ENCODE measurements around the gene CHRNA4.

Gene CHRNA4

DNA sequence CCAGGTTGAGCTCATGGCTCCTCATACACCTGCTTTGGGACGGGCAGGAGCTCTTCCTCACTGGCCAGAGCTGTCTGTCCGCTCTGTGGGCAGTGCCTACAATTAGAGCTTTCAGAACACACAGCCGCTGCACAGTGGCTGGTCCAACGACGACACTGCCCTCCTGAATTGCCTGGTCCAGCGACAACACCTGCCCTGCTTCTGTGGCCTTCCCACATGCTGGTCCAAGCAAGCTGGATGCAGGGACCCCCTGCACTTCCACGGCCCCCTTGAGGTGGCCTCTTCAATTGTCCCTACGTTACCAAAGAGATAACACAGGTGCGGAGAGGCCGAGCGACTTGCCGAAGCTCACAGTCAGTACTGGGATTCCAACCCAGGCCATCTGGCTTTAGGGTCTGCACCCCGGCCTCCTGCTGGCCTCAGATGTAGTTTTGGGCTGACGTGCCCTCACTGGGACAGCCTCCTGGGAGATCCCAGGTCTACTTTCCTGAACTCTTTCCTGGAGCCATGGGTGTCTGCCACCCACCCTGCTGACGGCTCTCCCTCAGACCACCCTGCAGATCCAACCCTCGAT is 1.4 kb upstream of the CHRNA4 start:
- DNase-seq, result no peak

DNA sequence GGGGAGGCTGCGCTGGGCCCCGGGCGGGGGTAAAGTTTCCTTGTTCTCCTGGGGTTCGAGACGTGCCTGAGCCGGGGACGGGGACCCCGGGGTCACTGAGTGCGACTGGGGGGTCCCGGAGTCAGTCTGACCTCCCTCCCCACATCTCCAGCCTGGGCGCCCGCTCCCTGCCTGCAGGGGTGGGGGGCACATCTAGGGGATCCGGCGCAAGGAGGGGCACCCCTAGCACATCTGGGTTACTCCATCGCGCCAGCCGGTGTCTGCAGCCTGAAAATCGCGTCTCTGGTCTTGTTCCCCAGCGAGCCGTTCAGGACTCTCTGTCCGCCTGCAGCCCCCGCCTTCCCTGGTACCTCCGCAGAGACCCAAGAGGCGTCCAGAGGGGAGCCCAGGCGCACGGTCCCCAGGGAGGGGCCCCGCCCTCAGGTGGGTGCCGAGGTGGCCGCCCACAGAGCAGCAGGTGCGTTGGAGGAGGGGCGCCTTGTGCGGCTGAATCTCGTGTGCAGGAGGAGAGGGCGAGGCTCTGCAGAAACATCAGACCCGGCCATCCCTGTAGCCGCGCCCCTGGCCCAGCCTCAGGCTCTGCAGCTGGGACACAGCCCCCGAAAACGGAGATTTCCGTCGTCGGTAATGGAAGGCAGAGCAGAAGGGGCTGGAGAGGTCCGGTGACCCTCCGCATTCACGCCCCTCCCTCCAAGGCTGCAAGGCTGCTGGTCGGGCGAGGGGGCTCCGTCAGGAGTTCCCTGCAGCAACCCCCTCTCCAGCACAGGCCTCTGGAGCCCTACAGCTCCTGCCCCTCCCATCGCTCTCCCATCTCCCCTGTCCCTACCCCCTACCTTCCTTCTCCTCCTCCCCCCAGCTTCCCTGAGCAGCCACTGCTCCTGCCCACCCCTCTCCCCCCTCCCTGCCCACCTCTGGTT is 628 bp upstream of the CHRNA4 start:
- DNase-seq, result no peak

DNA sequence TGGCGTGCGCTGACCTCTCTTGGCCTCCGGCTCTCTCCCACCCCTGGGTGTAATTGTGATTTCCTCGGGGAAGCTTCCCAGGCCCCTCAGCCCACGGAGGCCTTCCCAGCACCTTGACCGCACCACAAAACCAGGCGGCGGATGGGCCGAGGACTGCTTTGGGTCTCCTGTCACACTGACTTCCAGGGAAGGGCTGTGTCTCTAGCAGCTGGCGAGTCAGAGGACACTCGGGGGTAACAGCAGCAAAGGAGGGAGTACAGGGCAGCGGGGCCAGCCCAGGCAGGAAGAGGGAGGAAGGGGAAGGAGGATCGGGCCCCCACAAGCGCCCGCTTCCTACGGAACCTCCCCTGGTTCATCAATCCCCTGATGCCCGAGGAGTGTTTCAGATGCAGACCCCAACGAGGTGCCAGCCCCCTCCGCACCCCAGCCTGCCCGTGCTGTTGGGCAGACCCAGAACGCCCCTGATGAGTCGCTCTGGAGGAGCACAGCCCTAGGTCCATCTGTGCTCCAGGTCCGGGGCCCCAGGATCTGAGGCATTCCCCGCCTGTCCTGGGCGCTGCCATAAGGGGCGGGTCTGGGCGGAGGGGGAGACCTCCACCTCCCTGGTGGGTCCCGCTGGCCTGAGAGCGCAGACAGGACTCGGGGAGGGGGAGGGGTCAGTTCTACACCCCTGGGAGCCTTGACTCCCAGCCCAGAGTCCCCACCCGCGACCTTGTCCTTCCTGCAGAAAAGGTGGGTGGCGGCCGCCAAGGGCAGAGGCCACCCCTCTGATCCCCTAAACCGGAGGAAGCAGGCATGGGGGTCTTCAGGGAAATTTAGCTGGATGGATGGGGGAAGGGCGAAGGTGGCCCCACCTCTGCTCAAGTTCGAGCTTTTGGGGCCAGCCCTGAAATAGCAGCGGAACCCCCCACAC is 956 bp downstream of the CHRNA4 start:
- no peak for DNase-seq

DNA sequence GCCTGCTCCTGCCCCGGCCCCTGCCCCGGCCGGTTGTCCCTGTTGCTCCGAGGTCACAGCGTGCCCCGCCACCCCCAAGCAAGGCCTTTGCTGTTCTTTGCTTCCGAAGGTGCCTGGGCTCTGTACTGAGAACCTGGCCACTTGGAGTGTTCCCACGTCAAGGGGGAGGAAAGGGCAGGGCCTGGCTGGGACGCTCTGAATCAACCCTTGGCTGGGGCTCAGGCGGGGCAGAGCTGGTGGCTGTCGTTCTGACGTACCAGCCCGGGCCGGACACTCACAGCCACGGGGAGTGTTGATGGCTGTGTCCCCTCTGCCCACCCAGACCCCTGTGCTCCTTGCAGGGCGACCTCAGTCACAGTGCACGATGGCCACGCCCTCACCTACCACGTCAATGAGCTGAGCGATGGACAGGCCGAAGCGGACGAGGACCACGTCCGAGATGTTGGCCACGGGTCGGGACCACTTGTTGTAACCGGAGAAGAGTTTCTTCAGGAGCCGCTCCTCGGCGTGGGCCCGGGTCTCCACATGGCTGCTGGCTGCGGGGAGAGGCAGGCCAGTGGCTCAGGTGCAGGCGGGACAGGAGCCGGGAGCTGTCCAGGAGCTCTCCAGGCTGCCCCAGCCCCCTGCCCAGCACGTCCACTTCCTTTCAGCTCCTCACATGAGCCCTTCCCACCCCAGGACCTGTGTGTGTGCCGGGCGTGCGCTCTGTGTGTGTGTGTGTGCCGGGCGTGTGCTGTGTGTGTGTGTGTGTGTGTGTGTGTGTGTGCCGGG is 1.8 kb downstream of the CHRNA4 start:
- no peak for DNase-seq

DNA sequence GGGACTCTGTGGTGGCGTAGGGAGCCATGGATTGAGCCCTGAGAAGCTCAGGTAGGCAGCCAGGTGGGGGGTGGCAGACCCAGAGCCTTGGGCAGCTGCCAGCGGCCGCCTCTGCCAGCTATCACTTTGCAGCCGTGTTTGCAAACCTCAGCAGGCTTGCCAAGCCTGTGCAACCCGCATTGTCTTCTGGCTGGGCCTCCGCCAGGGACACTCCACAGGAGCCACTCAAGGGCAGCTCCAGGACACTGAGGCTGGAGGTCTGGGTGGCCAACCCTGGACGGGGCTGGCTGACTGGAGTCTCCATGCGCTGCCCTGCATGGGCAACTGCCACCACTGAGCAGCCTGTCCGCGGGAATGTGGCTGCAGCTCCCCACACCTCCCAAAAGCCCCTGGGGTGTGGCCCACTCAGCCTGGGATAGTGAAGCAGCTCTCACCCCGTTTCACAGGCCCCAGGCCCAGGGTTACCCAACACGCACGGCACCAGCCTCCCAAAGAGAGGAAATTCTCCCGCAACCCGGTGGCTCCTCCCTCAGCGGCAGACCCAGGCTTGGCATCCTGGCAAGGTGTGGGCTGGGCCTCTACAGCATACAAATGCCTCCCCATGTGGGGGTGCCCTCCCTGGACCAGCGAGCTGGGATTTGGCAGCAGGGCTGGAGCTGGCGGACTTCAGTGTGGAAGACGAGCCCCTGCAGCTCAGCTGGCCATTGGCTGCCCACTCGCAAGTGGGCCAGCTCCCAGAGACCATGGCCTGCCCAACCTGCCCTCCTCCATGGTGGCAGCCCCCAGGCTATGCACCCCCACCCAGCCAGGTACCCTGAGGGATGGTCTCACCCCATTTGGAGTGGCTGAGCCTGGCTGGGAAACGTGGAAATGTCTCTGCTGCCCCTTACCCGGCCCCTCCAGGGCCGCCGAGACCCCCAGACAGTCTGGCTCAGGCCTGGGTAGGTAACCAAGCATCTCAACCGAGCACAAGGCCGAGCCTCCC is 2.9 kb downstream of the CHRNA4 start:
- no peak for DNase-seq

DNA sequence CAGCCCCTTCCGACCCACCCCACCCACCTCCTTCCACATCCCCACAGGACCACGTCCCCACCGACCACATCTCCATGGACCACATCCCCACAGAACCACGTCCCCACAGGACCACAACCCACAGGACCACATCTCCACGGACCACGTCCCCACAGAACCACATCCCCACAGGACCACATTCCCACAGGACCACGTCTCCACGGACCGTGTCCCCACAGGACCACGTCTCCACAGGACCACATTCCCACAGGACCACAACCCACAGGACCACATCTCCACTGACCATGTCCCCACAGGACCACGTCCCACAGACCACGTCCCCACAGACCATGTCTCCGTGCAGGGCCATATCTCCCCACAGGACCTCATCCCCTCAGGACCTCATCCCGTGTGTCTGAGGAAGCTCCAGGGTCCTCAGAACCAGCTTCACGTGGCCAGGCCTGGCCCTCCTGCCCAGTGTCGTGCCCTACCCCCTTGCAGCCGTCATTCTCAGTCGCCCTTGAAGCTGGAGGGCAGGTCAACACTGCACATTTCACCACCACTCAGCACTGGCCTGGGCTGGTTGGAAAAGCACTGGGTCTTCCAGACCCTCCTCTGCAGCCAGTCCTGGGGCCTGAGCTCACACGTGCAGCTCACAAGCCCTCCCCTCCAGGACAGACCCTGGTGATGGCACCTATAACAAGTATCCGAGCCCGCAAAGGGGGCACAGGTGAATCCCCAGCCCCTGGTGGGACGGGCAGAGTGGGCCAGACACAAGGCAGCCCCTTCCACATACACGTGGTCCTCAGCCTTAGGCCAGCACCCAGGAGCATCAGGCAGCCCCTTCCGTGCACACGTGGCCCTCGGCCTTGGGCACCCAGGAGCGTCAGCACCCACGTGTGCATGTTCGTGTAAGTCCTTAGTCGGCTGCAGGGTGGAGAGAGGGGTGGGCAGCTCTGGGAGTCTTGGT is 3.9 kb downstream of the CHRNA4 start:
- DNase-seq, result no peak

DNA sequence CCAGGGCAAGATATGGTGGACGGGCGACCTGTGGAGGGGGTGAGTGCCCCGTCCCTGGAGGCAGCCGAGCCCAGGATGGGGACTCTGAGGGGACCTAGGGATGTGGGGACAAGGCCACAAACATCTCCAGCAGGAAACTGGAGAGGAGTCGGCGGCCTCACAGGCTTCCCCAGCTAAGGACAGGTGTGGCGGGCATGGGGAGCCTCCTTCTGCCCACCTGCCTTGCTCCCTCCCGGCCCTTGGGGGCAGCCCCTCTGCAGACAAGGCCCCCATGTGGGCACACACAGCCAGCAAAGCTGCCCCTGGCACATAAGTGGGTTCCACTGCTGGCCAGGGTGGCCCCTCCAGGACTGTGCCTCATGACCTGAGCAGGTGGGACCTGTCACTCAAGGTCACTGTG is 4.6 kb downstream of the CHRNA4 start:
- DNase-seq, result no peak

DNA sequence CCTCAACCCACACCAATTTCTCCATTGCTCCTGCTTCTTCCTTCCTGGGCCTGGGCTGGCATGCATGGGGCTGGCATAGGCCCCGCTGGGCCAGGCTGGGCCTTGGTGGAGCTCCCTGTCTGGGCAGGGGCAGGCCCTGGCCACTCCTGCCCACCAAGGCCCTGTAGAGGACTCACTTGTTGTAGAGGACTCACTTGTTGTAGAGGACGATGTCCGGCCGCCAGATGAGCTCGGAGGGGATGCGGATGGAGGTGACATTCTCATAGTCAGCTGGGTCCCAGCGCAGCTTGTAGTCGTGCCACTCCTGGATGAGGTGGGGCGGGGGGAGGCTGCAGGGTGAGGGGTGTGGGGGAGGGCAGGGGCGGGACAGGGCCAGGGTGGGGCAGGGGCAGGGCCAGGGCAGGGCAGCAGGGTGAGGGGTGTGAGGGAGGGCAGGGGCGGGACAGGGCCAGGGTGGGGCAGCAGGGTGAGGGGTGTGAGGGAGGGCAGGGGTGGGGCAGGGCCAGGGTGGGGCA is 5.3 kb downstream of the CHRNA4 start:
- DNase-seq, result no peak

DNA sequence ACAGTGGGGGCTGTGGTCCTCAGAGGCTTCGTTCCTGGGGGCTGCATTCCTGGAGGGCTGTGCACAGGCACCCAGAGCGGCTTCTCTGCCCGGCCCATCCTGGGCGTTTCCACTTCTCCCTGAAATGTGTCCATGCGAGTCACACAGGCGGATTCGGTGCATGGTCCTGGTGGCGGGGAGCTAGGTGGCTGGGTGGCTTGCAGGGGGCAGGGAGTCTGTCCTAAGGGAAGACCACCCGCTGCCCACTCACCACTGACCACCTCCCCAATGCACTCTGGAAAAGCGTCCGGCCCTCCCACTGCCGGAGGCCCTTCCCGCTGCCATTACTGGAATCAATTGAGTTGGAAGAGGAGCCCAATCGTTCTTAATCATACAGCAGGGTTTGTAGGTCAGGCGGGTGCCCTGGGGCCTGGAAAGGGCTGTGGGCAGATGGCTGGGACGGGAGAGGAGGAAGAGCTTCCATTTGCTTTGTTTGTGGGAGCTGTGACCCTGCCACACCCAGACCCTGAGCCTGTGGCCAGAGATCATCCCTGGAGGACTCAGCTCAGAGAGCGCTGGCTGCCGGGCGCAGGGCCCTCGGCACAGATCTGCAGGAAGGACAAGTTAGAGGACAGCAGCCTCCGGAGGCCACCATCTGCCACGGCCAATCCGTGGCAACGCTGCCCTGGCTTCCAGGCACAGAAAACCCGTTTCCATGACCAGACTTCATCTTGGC is 6.4 kb downstream of the CHRNA4 start:
- no peak for DNase-seq

DNA sequence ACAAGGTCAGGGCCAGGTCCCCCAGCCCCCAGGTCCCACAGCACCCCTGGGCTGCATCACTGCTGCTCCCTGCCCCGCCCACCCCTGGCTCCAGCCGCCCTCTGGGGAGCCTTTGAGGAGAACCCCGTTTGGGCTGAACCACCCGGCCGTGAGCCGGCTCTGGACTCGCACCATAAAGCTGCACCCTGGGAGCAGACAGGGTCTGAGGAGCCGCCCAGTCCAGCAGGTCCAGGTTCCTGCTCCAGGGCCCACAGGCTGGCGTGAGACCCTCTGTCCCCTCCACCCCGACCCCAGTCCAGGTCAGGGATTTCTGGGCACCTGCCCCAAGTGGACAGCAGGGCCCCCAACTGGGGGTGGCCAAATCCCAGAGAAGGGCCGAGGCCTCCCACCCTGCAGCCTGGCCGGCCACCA is 8.3 kb downstream of the CHRNA4 start:
- no peak for DNase-seq

DNA sequence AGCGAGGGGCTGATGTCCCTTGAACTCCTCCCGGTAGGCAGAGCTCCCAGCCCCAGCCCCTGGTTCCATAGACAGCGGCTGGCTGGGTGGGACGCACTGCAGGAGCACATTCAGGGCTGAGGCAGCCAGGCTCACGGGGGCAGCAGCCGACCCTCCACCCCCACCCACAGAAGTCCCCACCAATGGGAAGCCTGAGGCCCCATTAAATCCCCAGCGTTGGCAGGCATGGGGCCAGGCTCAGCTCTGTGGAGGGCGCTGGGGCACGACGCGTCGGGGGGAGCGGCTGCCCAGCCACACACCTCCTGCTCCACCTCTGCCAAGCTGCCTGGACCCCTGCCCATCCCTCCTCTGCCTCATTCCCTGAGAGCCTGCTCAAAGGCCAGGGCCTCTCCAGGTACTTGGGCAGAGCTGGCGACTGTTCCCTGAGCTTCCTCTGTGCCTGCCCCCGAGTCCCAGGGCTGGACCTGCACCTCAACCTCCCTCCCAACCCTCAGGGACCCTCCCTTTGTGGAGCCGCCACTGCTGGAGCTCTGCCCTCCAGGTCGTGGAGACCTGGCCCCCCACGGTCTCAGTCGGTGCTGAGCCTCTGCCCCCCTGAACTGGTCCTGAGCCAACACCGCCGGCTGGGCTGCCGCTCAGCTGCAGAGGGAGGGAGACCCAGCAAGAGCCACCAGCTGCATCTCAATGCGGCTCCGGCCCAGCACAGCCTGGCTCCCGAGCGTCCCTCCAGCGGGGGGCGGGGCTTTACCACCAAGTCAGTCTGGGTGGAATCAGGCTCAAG is 9.1 kb downstream of the CHRNA4 start:
- no peak for DNase-seq

DNA sequence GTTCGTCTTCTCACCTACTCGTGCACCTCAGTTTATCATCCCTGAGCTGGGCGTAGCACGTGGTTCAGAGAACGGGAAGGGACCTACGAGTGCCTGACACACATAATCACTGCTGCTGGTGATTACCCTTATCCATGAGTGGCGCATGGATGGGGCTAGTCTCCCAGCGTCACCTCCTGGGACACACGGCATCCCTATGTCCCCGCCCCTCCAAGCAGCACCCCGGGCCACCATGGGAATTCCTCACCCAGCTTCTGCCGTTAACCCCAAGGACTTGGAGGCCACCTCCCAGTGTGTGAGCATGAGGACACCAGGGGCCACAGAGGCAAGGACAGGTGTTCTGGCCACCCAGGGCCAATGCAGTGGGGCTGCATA is 9.8 kb downstream of the CHRNA4 start:
- no peak for DNase-seq

DNA sequence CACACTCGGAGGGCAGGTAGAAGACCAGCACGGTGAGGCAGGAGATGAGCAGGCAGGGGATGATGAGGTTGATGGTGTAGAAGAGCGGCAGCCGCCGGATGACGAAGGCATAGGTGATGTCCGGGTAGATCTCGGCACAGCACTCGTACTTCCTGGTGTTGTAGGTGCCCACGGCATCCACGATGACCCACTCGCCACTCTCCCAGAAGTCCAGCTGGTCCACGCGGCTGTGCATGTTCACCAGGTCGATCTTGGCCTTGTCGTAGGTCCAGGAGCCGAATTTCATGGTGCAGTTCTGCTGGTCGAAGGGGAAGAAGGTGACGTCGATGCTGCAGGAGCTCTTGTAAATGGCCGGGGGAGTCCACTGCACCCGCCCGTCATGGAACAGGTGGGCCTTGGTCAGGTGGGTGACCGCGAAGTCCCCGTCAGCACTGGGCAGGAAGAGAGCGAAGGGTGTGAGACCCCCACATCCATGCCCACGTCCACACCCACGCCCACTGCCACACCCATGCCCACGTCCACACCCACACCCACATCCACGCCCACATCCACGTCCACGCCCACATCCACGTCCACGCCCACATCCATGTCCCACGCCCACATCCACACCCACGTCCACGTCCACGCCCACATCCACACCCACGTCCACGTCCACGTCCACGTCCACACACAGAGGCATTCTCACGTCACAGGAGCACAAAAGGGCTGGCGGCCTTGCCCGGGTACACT is 10.4 kb downstream of the CHRNA4 start:
- DNase-seq, result no peak

DNA sequence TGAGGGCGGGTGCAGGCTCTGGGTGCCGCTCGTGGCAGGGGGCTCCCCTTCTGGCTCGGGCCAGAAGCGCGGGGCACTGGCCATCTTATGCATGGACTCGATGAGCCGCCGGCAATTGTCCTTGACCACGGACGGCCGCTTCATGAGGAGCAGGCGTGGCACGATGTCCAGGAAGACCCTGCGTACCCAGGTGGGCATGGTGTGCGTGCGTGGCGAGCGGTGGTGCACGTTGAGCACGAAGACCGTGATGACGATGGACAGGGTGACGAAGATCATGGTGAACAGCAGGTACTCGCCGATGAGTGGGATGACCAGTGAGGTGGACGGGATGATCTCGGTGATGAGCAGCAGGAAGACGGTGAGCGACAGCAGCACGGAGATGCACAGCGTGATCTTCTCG is 11.0 kb downstream of the CHRNA4 start:
- no peak for DNase-seq

DNA sequence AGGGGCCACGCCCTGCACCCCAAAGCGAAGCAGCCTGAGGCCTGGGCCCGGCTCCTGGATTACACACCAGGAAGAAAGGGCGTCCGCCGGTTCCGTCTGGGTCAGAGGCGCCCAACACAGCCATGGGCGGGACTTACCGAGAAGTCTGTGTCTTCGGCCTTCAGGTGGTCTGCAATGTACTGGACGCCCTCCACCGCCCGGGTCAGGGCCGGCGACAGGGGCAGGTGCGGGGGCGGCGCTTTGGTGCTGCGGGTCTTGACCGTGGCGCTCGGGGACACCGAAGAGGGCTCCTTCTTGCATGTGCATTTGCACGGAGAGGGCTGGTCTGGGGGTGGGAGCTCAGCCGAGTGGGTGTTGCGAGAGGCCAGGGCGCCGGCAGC is 11.6 kb downstream of the CHRNA4 start:
- no peak for DNase-seq

DNA sequence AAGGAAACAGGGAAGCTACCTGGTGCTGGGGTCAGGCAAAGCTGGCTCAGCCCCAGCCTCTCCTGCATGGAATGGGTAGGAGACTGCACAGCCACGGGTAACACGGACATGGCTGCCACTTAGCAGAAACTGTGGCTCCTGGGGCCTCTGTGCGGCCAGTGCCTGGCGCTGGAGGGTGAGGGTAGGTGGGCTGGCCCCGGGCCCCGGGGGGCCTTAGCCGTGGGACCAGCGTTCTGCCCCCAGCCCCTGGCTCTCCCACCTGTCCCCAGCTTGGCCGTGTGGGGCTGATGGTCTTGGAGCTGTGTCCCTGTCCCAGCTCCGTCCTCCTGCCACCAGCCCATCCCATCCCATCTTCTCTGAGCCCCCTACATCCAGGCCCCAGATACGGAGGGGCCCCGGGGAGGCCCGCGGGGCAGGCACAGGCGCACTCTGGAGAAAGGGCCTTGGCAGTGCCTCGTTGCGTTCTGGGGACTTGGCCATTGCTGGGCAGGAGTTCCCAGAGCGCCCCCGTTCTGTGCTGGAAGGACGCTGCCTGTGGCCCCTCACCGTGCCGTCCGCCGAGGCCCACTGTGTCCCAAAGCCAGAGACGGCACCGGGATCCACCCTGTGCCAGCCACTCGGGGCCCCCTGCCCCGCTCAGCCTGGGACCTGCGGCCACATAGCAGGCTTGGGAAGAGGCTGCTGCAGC is 12.2 kb downstream of the CHRNA4 start:
- no peak for DNase-seq
